HG03469 (cell line): ENCODE measurements around the gene ATP5PF.
A peak's percentile ranks its signal among the peaks of the same experiment; 100 is the strongest.
"Not testable (repeated sequence)": the region's sequence is repeated elsewhere in the genome, so short reads cannot be mapped to it uniquely, and the experiment has no call there.

Experiments used
- ATAC-seq: cut with Tn5 transposase; IDR thresholded peaks from one replicate; pipeline ENCODE4 v1.9.1; 2021; ENCODE audit warnings: mild to moderate bottlenecking, moderate library complexity, moderate number of reproducible peaks; ENCODE audit not compliant: unreplicated experiment

The ATP5PF gene, protein sequence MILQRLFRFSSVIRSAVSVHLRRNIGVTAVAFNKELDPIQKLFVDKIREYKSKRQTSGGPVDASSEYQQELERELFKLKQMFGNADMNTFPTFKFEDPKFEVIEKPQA

GRCh38 chr21:25734904-25735645, at the start of gene ATP5PF, which contains the start of gene GABPA:
Gene ATP5PF (minus strand): TSS chr21:25734904. CDS start chr21:25729794, 5,110 bp downstream.
Gene GABPA (plus strand): TSS chr21:25734972. CDS start chr21:25741599, 6,627 bp downstream.
- peak; percentile 84 for ATAC-seq

GRCh38 chr21:25778126-25778875, 43.6 kb upstream of the ATP5PF start:
- ATAC-seq, result not testable (repeated sequence)

- ATAC-seq, result no peak
Observed at GRCh38 chr21:25776440-25776839, 41.7 kb upstream of the ATP5PF start.

GRCh38 chr21:25772686-25773085, 38.0 kb upstream of the ATP5PF start:
- ATAC-seq, result no peak

GRCh38 chr21:25767921-25768320, 33.2 kb upstream of the ATP5PF start:
- no peak for ATAC-seq

DNA sequence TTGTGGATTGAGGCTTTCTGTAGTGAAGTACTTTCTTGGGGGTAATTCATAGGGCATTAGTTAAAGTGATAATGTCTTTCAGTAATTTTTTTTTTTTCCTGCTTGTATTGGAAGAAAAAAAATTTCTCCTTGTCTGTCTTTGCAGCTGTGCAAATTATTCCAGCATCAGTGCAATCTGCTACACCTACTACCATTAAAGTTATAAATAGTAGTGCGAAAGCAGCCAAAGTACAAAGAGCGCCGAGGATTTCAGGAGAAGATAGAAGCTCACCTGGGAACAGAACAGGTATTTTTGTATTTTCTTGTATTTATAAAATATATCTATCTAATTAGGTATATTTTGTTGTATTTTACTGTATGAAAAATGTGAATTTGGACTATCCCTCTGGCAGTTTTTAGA, 29.4 kb upstream of the ATP5PF start:
- ATAC-seq, result no peak

GRCh38 chr21:25760677-25761076, 26.0 kb upstream of the ATP5PF start:
- ATAC-seq, result no peak

DNA sequence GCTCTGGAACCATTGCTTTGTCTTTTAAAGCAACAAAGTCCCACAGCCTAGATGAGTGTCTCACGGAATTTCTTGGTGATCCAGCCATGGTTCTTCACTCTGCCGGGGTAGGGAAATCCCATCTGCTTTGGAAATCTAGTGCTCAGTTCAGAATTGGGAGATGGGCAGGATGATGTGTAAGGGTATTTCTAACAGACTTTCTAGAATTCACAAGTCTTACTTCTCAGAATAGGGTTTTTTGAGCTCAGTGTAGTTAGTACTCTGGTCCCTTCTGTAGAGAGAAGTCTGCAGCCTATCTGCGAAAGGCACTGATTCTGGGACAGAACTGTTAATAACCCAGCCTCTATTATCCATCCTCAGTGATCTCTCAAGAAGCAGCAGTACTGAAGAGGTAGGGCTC, 25.4 kb upstream of the ATP5PF start:
- ATAC-seq, result no peak

DNA sequence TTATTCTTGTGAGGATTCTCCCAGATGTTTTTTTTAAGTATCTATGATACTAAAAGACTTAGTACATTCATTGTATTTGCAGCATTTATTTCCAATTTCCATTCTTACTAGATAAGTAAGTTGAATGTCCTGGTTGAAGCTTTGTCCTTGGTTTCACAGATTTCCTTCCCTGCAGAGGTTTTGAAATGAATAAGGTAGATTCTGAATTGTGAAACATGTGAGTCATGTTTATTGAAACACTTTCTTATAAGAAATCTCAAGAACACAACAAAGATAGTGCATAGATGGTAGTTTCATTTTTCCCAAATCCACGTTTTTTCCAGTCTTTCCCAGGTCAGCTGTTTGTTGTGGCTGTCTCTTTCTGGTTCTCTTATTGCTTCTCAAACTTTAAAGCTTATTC, 24.9 kb upstream of the ATP5PF start:
- no peak for ATAC-seq

- no peak for ATAC-seq
Observed at GRCh38 chr21:25757531-25757930, 22.8 kb upstream of the ATP5PF start.

DNA sequence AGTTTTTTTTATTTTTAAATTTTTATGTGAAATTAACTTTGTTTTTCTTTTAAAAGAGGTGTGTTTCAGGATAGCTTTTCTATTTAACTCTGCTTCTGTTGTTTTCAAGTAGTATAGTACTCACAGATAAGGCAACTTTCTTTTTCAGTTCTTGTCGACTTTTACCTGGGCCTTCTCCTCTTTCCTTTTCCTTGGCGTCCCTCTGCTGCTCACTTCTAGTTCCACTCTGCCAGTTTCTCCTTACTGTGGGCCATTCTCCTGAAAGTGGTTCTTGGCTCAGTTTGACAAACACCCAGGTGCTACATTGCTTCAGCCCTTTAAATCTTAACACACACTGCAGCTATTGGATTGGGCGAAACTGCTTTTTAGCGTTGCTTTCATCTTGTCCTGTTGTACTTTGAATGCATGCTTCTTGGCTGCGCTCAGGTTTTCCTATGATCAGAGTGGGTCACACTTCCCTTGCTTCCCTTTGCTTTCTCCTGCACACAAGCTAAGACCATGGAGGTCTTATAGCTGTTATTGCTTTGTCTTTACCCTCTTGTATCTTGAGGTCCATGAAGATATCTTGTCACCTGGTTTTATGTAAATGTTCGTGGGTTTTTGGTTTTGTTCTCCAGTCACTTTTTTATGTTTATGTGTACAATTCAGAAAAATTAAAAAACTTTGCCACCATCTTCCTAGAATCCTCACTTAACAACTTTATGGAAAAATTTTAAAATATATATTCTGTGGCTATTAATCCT, 21.7 kb upstream of the ATP5PF start:
- no peak for ATAC-seq

- no peak for ATAC-seq
Observed at GRCh38 chr21:25752416-25752815, 17.7 kb upstream of the ATP5PF start.

- ATAC-seq, result no peak
Observed at GRCh38 chr21:25750085-25750484, 15.4 kb upstream of the ATP5PF start.

DNA sequence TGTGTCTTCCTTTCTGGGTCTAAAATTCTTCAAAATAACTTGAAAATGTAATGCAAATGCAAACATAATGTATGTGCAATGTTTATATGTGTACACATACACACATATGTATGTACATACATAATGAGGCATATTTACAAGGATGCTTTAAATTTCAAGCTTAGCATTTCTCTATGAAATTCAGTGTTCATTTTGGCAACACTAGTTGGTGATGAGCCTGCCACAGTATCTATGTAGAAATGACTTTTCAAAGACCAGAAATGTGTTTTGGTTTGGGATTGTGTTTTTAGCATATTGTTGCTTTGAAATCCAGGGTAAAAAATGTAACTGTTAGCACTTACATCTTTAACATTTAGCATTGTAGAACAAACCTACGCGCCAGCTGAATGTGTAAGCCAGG, 10.2 kb upstream of the ATP5PF start:
- ATAC-seq, result no peak

GRCh38 chr21:25742900-25743299, 8.2 kb upstream of the ATP5PF start:
- ATAC-seq, result no peak

DNA sequence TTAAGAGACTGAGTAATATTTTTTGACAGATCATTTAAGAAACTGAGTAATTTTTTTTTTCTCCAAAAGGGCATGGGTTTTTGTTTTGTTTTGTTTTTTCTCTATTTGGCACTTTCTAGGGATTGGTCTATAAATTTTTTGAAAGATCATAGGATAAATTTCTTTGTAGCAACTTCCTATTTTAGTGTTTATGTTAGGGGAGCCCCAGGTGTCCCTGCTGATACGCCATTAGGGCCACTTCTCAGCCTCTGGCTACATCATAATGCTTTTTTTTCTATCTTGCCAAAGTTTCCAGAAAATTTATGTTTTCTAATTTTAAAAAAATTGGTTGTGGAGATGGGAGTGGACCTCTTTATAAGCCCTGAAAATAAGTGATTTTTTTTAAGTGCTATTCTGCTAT, 2.7 kb upstream of the ATP5PF start:
- no peak for ATAC-seq

- no peak for ATAC-seq
Observed at GRCh38 chr21:25735646-25736597, 1.2 kb upstream of the ATP5PF start.

- ATAC-seq, result no peak
Observed at GRCh38 chr21:25734654-25734903, 125 bp downstream of the ATP5PF start.

DNA sequence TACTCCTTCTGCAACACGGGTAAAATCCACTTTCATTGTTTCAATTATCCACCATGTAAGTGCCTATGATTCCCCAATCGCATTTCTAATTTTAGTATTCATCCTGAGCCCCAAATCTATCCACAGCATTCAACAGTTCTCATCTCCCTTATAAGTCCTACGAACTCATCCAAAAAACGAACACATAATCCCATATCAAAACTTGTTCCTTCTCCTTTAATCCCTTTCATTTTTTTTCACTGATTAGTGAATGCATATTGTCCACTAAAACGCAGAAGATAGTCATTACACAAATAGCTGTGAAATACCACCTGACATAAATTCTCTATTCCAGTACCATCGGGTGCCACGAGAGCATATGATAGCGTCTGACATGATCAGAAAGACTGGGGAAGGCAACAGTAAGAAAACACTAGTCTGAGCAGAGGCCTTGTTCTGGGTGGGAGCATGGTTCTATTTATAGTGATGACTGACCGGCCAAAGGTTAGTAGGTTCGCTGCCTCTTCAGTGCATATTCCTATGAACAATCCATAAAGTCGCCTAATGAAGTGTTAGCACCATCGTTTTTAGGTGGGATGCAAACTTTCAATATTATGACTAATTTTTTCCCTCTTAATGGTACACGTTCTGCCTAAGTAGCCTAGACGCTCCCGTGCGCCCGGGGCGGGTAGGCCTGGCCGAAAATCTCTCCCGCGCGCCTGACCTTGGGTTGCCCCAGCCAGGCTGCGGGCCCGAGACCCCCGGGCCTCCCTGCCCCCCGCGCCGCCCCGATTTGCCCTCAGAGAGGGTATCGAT, 648 bp downstream of the ATP5PF start:
- ATAC-seq, result no peak
